ENCODE data around the gene SCAF8.
"Not testable (repeated sequence)": the region's sequence is repeated elsewhere in the genome, so short reads cannot be mapped to it uniquely, and the experiment has no call there.

The SCAF8 gene

DNA sequence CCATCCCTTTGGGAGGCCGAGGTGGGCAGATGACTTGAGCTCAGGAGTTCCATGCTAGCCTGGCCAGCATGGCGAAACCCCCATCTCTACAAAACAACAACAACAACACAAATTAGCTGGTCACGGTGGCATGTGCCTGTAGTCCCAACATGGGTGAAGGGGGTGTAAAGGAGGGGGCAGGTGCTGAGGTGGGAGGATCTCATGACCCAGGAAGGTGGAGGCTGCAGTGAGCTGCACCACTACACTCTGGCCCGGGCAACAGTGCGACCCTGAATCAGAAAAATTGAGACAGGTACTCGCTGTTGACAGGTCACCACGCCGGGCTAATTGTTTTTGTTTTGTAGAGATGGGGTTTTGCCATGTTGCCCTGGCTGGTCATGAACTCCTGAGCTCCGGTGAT is 4.2 kb downstream of the SCAF8 start:
- Histone ChIP-seq H3K27me3 (ENCODE audit: insufficient read depth, low read depth, severe bottlenecking) (no peaks in the 10 kb centered on the region), H3K9me3 (ENCODE audit: severe bottlenecking) (no peaks in the 10 kb centered on the region), H3K27ac (no peak overlapping the region), H3K36me3 (peaks cover 25% of the 10 kb centered on the region), H3K4me3 (ENCODE audit: low read depth, low read length) (no peak overlapping the region)
- no peak for TF ChIP-seq CTCF (IDR thresholded peaks at IDR 0.05; ENCODE audit: low read depth, low read length)
- DNase-seq, result no peak

- Histone ChIP-seq H3K27ac (no peak overlapping the region), H3K9me3 (ENCODE audit: severe bottlenecking) (no peaks in the 10 kb centered on the region), H3K27me3 (ENCODE audit: insufficient read depth, low read depth, severe bottlenecking) (no peaks in the 10 kb centered on the region), H3K4me3 (ENCODE audit: low read depth, low read length) (no peak overlapping the region), H3K36me3 (peaks cover 24% of the 10 kb centered on the region)
- TF ChIP-seq CTCF (IDR thresholded peaks at IDR 0.05; ENCODE audit: low read depth, low read length), result no peak
- DNase-seq, result no peak
These were observed 5.3 kb downstream of the SCAF8 start for GRCh38 chr6:154738551-154738961.

- H3K36me3 ChIP-seq, result peaks cover 21% of the 10 kb centered on the region
- DNase-seq, result no peak
- no peak overlapping the region for H3K4me3 ChIP-seq (ENCODE audit: low read depth, low read length)
- no peaks in the 10 kb centered on the region for H3K9me3 ChIP-seq (ENCODE audit: severe bottlenecking)
- TF ChIP-seq CTCF (IDR thresholded peaks at IDR 0.05; ENCODE audit: low read depth, low read length), result no peak
- no peak overlapping the region for H3K27ac ChIP-seq
- H3K27me3 ChIP-seq (ENCODE audit: insufficient read depth, low read depth, severe bottlenecking), result no peaks in the 10 kb centered on the region
These were observed 7.4 kb downstream of the SCAF8 start for GRCh38 chr6:154740658-154741057.

- TF ChIP-seq CTCF (IDR thresholded peaks at IDR 0.05; ENCODE audit: low read depth, low read length), result no peak
- Histone ChIP-seq H3K27ac (no peak overlapping the region), H3K4me3 (ENCODE audit: low read depth, low read length) (no peak overlapping the region), H3K36me3 (peaks cover 8% of the 10 kb centered on the region), H3K9me3 (ENCODE audit: severe bottlenecking) (no peaks in the 10 kb centered on the region), H3K27me3 (ENCODE audit: insufficient read depth, low read depth, severe bottlenecking) (no peaks in the 10 kb centered on the region)
- DNase-seq, result no peak
These were observed 9.7 kb downstream of the SCAF8 start for GRCh38 chr6:154742891-154743290.

GRCh38 chr6:154744029-154744745 is 11.0 kb downstream of the SCAF8 start:
- not testable (repeated sequence) for H3K27me3 ChIP-seq (ENCODE audit: insufficient read depth, low read depth, severe bottlenecking); DNase-seq; H3K9me3 ChIP-seq (ENCODE audit: severe bottlenecking); H3K4me3 ChIP-seq (ENCODE audit: low read depth, low read length); H3K36me3 ChIP-seq; H3K27ac ChIP-seq

DNA sequence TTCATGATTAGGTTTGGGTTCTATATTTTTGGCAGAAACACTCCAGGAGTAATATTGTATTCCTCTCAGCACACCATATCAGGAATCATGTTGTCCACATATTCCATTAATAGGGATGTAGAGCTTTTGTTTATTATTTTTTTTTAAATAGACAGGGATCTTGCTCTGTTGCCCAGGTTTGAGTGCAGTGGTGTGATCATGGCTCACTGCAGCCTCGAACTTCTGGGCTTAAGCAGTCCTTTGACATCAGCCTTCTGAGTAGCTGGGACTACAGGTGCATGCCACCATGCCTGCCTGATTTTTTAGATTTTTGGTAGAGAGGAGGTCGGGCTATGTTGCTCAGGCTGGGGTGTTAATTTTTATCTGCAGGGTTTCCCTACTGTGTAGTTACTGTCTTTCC is 12.0 kb downstream of the SCAF8 start:
- Histone ChIP-seq H3K4me3 (ENCODE audit: low read depth, low read length) (no peak overlapping the region), H3K9me3 (ENCODE audit: severe bottlenecking) (no peaks in the 10 kb centered on the region), H3K27ac (no peak overlapping the region), H3K27me3 (ENCODE audit: insufficient read depth, low read depth, severe bottlenecking) (no peaks in the 10 kb centered on the region), H3K36me3 (peaks cover 8% of the 10 kb centered on the region)
- no peak for DNase-seq
- no peak for TF ChIP-seq CTCF (IDR thresholded peaks at IDR 0.05; ENCODE audit: low read depth, low read length)

Measured in WERI-Rb-1 (cell line).